ENCODE results near the gene GPC1. TPM values are rescaled to one million over a fixed set of nuclear protein-coding genes. Genes with fewer than 3 reads are reported as not detected.

Gene GPC1
- total RNA-seq, 4 donors from 2014 or later = 34.1 to 80.4 (median 53.3) TPM

GRCh38 chr2:240435948-240436682 lies 652 bp downstream of the GPC1 start:
- TF ChIP-seq, protein P1, sequence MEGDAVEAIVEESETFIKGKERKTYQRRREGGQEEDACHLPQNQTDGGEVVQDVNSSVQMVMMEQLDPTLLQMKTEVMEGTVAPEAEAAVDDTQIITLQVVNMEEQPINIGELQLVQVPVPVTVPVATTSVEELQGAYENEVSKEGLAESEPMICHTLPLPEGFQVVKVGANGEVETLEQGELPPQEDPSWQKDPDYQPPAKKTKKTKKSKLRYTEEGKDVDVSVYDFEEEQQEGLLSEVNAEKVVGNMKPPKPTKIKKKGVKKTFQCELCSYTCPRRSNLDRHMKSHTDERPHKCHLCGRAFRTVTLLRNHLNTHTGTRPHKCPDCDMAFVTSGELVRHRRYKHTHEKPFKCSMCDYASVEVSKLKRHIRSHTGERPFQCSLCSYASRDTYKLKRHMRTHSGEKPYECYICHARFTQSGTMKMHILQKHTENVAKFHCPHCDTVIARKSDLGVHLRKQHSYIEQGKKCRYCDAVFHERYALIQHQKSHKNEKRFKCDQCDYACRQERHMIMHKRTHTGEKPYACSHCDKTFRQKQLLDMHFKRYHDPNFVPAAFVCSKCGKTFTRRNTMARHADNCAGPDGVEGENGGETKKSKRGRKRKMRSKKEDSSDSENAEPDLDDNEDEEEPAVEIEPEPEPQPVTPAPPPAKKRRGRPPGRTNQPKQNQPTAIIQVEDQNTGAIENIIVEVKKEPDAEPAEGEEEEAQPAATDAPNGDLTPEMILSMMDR (IDR thresholded peaks at IDR 0.05; ENCODE audit: low read depth) = no peak

DNA sequence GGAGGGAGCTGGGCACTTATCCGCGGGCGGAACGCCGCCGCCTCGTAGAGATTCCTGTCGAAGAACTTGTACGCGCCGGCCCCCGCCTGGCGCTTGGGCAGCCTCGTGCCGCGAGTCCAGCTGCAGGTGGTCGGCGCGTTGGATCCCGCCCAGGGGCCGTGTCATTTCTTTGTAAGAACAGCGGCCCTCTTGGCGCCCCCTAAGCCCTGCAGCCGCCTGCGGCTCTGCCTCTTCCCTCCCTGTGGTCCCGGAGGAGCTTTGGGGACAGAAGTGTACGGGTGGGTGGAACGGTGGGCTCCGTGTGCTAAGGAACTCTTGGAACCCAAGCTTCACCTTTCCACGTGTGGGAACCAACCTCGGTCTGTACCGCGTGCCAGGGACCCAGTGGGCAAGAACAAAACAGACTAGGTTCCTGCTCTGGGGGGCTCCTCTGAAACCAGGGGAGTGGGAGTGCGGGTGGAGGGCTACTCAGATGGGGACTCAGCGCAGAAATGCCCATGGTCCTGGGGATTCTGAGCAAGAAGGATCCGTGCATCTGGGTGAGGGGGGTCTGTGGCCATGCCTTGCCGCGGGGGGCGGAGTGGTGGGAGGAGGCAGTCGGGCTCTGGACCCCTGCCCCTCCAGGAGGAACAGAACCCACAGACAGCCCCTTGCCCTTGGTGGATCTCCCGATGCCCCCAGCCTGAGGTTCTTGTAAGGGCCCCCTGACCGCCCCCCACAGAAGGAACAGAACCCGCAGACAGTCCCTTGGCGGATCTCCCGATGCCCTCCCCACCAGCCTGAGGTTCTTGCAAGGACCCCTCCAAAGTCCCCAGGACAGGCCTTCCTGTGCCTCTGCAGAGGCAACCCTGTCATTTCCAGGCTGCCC lies 1.5 kb downstream of the GPC1 start:
- TF ChIP-seq, protein P1 (IDR thresholded peaks at IDR 0.05; ENCODE audit: low read depth) = no peak

DNA sequence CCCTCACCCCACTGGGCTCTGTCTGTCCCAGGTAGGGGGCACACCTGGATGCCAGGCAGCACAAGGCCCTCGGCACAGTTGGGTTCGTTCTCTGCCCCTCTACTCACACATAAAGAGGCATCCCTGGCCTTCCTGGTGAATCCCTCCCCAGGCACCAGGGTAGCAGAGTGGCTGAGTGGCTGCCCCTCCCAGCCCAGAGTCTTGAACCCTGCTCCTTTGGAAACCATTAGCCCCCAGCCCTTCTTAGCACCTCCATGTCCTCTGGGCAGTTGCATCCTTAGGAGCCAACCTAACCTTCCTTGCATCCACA lies 2.0 kb downstream of the GPC1 start:
- TF ChIP-seq, protein P1 (IDR thresholded peaks at IDR 0.05; ENCODE audit: low read depth) = no peak

- TF ChIP-seq, protein P1 (IDR thresholded peaks at IDR 0.05; ENCODE audit: low read depth) = no peak
Measured at GRCh38 chr2:240437861-240438809, 2.7 kb downstream of the GPC1 start.

- TF ChIP-seq, protein P1 (IDR thresholded peaks at IDR 0.05; ENCODE audit: low read depth) = no peak
Measured at GRCh38 chr2:240438810-240439697, 3.6 kb downstream of the GPC1 start.

- TF ChIP-seq, protein P1 (IDR thresholded peaks at IDR 0.05; ENCODE audit: low read depth) = no peak
Measured at GRCh38 chr2:240439698-240440151, 4.3 kb downstream of the GPC1 start.
